DND-41 (cell line): ENCODE measurements around the gene ITGB1.
"Not testable (repeated sequence)": the region's sequence is repeated elsewhere in the genome, so short reads cannot be mapped to it uniquely, and the experiment has no call there.

ENCODE experiments used
- ATAC-seq: fragments of 200-7000 bp; cut with Tn5 transposase; 3 replicates; pipeline ENCODE4 v1.9.1; 2021; ENCODE audit warnings: low read depth; ENCODE audit not compliant: insufficient read depth
- DNase-seq: peaks from one replicate; pipeline ENCODE4 v3.0.0-alpha.2; 2020
- H2AFZ ChIP-seq: 2 replicates; pipeline ENCODE4 v1.6.0; 2012; ENCODE audit warnings: low read depth, low read length
- H3K27ac ChIP-seq: 2 replicates; pipeline ENCODE4 v1.5.1; 2012; ENCODE audit warnings: low read length, inconsistent platforms
- H3K27me3 ChIP-seq: fragments of 200-600 bp; sonication (generic); 2 replicates; pipeline ENCODE4 v1.6.0; 2012; ENCODE audit warnings: low read length, mild to moderate bottlenecking, inconsistent platforms; ENCODE audit not compliant: insufficient read depth, poor library complexity
- H3K36me3 ChIP-seq: 2 replicates; pipeline ENCODE4 v1.5.1; 2012; ENCODE audit warnings: low read length, inconsistent platforms; ENCODE audit not compliant: insufficient read depth
- H3K4me1 ChIP-seq: 2 replicates; pipeline ENCODE4 v1.5.1; 2012; ENCODE audit warnings: mild to moderate bottlenecking, low read length; ENCODE audit not compliant: insufficient read depth
- H3K4me2 ChIP-seq: 2 replicates; pipeline ENCODE4 v1.6.0; 2012; ENCODE audit warnings: mild to moderate bottlenecking, moderate library complexity, low read length, inconsistent platforms; ENCODE audit not compliant: insufficient read depth
- H3K4me3 ChIP-seq, 2 experiments: fragments of 200-600 bp in 1 of 2; shearing (Covaris generic) in 1 of 2; 2 replicates each; pipeline ENCODE4 v1.5.1; 2012 to 2016; ENCODE audit warnings: inconsistent platforms in 2 of 2, low read length in 2 of 2, mild to moderate bottlenecking in 2 of 2, low read depth in 1 of 2, moderate library complexity in 1 of 2
- H3K79me2 ChIP-seq: 2 replicates; pipeline ENCODE4 v1.6.0; 2012; ENCODE audit warnings: low read length, inconsistent platforms; ENCODE audit not compliant: insufficient read depth
- H3K9ac ChIP-seq: 2 replicates; pipeline ENCODE4 v1.6.0; 2012; ENCODE audit warnings: low read depth, mild to moderate bottlenecking, inconsistent platforms, low read length, moderate library complexity
- H3K9me3 ChIP-seq: 2 replicates; pipeline ENCODE4 v1.5.1; 2012; ENCODE audit warnings: low read length, moderate library complexity, mild to moderate bottlenecking, inconsistent platforms; ENCODE audit not compliant: insufficient read depth, severe bottlenecking
- H4K20me1 ChIP-seq: 2 replicates; pipeline ENCODE4 v1.6.0; 2012; ENCODE audit warnings: low read length; ENCODE audit not compliant: insufficient read depth
- EZH2 ChIP-seq: IDR thresholded peaks from 3 replicates; pipeline ENCODE4 v1.6.1; 2012; ENCODE audit warnings: borderline replicate concordance, low read depth, mild to moderate bottlenecking, moderate library complexity, low read length, inconsistent platforms; ENCODE audit not compliant: severe bottlenecking
- TF ChIP-seq, protein P1 (sequence below): IDR thresholded peaks from 2 replicates; pipeline ENCODE4 v1.5.1; 2012; ENCODE audit warnings: borderline replicate concordance, low read length, moderate library complexity, mild to moderate bottlenecking; ENCODE audit not compliant: poor library complexity, severe bottlenecking; ENCODE audit errors: extremely low read depth

The ITGB1 gene

DNA sequence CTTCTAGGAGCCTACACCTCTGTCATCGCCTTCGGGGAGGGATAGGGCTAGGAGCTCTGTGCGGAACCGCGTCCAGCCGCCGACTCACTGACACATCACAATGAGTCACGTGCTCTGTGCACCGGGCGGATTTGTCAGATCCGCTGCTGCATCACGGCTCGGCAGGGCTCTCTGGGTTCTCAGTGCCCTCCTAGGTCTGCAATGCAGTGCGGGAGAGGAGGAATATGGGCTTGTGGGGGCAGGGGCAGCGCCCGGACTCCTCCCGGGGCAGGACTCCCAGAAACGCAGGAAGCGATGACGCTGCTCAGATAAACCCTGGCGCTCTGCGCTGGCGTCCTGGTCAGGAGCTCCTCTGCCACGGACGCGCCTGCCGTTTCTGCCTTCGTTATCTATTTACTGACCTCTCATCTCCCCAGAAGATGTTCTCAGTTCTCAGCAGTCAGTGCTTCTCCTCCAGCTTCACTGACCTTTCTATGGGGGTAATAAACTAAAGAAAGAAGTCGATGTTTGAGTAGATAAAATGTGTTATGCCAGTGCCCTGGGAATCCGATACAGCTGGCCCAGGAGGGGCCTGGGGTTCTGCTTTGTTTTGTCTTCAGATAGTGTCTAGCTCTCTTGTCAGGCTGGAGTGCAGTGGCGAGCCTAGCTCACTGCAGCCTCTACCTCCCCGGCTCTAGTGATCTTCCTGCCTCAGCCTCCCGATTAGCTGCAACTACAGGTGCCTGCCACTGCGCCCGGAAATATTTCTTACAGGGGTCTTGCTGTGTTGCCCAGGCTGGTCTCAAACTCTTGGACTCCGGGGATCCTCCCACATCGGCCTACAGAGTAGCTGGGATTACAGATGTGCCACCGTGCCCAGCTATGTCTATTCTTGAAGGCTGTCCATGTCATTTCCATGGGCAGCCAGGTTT lies 22.8 kb upstream of the ITGB1 start:
- peak; percentile 96 for ATAC-seq
- Histone ChIP-seq H3K4me3 (peak overlapping the region; percentile 31 to 60; a peak in 3 of 4 replicates), H3K9ac (peak overlapping the region; percentile 63), H3K4me2 (peak overlapping the region; percentile 75), H3K79me2 (no peaks in the 10 kb centered on the region), H3K9me3 (no peaks in the 10 kb centered on the region), H3K27ac (peak overlapping the region; percentile 69), H3K4me1 (peaks cover 28% of the 10 kb centered on the region), H3K36me3 (no peaks in the 10 kb centered on the region), H3K27me3 (no peaks in the 10 kb centered on the region), H2AFZ (peak overlapping the region; percentile 88), H4K20me1 (no peaks in the 10 kb centered on the region)
- TF ChIP-seq EZH2, result no peak
- TF ChIP-seq, protein P1, sequence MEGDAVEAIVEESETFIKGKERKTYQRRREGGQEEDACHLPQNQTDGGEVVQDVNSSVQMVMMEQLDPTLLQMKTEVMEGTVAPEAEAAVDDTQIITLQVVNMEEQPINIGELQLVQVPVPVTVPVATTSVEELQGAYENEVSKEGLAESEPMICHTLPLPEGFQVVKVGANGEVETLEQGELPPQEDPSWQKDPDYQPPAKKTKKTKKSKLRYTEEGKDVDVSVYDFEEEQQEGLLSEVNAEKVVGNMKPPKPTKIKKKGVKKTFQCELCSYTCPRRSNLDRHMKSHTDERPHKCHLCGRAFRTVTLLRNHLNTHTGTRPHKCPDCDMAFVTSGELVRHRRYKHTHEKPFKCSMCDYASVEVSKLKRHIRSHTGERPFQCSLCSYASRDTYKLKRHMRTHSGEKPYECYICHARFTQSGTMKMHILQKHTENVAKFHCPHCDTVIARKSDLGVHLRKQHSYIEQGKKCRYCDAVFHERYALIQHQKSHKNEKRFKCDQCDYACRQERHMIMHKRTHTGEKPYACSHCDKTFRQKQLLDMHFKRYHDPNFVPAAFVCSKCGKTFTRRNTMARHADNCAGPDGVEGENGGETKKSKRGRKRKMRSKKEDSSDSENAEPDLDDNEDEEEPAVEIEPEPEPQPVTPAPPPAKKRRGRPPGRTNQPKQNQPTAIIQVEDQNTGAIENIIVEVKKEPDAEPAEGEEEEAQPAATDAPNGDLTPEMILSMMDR, result no peak
- DNase-seq, result peak; percentile 86

DNA sequence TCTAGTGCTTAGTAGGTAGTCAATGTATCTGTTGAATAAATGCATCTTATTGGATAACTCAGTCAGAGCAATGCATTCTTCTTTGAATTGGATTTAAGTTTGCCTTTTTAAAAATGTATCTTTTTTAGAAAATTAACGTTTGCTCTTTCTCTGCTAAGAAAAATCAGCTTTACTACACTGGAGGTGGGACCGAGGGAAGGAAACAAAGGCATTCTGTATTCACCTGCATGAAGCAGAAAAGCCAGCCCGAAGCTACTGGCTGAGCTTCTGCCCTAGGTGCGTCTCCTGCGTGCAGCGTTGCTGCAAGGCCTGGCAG lies 22.2 kb upstream of the ITGB1 start:
- Histone ChIP-seq H3K27me3 (no peaks in the 10 kb centered on the region), H3K9ac (peak overlapping the region; percentile 63), H3K4me1 (peaks cover 28% of the 10 kb centered on the region), H3K36me3 (no peaks in the 10 kb centered on the region), H4K20me1 (no peaks in the 10 kb centered on the region), H3K27ac (peak overlapping the region; percentile 69), H3K4me3 (peak overlapping the region; percentile 31 to 60; a peak in 3 of 4 replicates), H3K4me2 (peak overlapping the region; percentile 75), H2AFZ (peak overlapping the region; percentile 88), H3K79me2 (no peaks in the 10 kb centered on the region), H3K9me3 (no peaks in the 10 kb centered on the region)
- ATAC-seq (no peak), DNase-seq (no peak)
- no peak for TF ChIP-seq EZH2
- TF ChIP-seq, protein P1, result no peak

DNA sequence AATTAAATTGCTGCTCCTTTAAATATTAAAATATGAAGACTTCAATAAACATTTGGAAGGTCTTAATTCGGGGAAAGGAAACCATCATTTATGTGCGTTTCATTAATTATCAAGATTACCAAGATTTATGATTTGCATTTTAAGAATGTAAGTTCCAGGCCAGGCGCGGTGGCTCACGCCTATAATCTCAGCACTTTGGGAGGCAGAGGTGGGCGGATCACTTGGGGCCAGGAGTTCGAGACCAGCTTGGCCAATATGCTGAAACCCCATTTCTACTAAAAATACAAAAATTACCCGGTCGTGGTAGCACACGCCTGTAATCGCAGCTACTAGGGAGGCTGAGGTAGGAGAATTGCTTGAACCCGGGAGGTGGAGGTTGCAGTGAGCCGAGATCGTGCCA lies 21.7 kb upstream of the ITGB1 start:
- 0 out of 4 replicates have a peak overlapping the region, but pooled peaks of 1 of the 2 experiments have one; percentile 60 for H3K4me3 ChIP-seq

DNA sequence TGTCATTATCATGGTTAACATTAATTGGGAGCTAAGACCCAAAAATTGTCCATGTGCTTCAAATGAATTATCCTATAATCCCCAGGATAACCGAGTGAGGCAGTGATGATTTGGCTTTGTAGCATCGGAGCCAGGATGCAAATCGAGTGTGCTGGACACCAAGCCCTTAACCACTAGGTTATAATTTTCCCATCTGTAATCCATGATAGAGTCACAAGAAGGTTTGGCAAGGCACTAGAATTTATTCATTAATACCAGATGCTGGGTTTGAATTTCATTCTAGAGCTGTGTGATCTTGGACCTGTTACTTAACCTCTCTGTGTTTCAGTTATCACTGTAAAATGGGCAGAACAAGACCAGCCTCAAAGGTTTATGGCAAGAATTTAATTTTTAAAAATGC lies 21.0 kb upstream of the ITGB1 start:
- Histone ChIP-seq H3K9ac (no peak overlapping the region), H3K27ac (no peak overlapping the region), H3K79me2 (no peaks in the 10 kb centered on the region), H3K4me1 (peaks cover 28% of the 10 kb centered on the region), H2AFZ (no peak overlapping the region), H4K20me1 (no peaks in the 10 kb centered on the region), H3K9me3 (no peaks in the 10 kb centered on the region), H3K4me2 (no peak overlapping the region), H3K36me3 (no peaks in the 10 kb centered on the region), H3K27me3 (no peaks in the 10 kb centered on the region), H3K4me3 (no peak overlapping the region)
- TF ChIP-seq EZH2, result no peak
- TF ChIP-seq, protein P1, result no peak
- ATAC-seq (no peak), DNase-seq (no peak)

More for the DNA sequence above, 21.7 kb upstream of the ITGB1 start:
- not testable (repeated sequence) for ATAC-seq, DNase-seq, H3K36me3 ChIP-seq, H3K27me3 ChIP-seq, H2AFZ ChIP-seq, H3K9me3 ChIP-seq, H3K27ac ChIP-seq, H3K79me2 ChIP-seq, H4K20me1 ChIP-seq
- Histone ChIP-seq H3K4me1 (peaks cover 28% of the 10 kb centered on the region), H3K4me2 (peak overlapping the region; percentile 75), H3K9ac (0 out of 2 replicates have a peak overlapping the region, but pooled peaks have one; percentile 63)

DNA sequence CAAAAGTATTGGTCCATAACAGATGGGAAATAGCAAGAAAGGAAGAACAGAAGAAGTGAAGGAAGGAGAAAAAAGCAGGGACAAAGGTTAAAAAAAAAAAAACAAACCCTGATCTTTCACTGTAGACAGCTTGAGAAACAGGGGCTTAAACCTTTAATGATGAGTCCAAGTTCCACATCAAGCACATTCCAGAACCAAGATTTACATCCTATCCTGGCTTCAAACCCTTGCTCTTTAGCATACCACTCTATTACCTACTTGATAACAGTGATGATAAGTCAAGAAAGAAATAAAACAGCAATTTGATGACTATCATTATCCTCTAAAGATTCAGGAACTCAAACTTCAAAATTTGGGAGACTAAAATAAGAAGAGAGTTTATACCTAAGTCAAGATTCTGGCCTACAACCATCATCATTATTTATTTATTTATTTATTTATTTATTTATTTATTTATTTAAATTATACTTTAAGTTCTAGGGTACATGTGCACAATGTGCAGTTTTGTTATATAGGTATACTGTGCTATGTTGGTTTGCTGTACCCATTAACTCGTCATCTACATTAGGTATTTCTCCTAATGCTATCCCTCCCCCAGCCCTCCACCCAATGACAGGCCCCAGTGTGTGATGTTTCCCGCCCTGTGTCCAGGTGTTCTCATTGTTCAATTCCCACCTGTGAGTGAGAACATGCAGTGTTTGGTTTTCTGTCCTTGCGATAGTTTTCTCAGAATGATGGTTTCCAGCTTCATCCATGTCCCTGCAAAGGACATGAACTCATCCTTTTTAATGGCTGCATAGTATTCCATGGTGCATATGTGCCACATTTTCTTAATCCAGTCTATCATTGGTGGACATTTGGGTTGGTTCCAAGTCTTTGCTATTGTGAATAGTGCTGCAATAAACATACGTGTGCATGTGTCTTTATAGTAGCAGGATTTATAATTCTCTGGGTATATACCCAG lies 20.1 kb upstream of the ITGB1 start:
- H4K20me1 ChIP-seq, H3K4me3 ChIP-seq, H3K9ac ChIP-seq, H3K27me3 ChIP-seq, H3K27ac ChIP-seq, H2AFZ ChIP-seq, H3K9me3 ChIP-seq, H3K79me2 ChIP-seq, DNase-seq, H3K4me2 ChIP-seq, ATAC-seq, H3K36me3 ChIP-seq: not testable (repeated sequence)
- peaks cover 28% of the 10 kb centered on the region for H3K4me1 ChIP-seq
